ENCODE results near the gene SELENOK.

Gene SELENOK

DNA sequence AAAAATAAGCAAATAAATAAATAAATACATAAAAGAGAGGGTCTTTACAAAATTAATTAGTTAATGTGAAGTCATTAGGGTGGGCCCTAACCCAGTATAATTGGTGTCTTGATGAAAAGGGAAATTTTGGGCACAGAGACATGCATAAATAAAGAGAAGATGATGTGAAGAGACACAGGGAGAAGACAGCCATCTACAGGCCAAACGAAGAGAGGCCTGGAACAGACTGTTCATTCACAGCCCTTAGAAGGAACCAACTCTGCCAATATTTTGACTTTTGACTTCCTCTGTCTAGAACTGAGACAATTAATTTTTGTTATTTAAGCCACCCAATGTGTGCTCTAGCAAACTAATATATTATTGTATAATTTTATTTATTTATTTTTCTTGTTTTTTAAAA lies 29.6 kb upstream of the SELENOK start:
- peaks cover 0 to 13% (median 6%) of the 10 kb centered on the region in 5 donors for H3K9me3 ChIP-seq (ENCODE audit: control insufficient read depth in 5 of 5, low read length in 5 of 5)
- H3K36me3 ChIP-seq (ENCODE audit: control insufficient read depth in 5 of 5, insufficient read depth in 5 of 5, low read length in 5 of 5) = no peaks in the 10 kb centered on the region
- H3K4me3 ChIP-seq (ENCODE audit: low read depth in 1 of 5, low read length in 5 of 5) = no peak overlapping the region
- no peak overlapping the region for H3K9ac ChIP-seq (ENCODE audit: low read length in 5 of 5)
- no peak overlapping the region for H3K27ac ChIP-seq (ENCODE audit: low read depth, low read length)
- H3K4me1 ChIP-seq (ENCODE audit: control insufficient read depth in 5 of 5, insufficient read depth in 5 of 5, low read length in 5 of 5) = no peaks in the 10 kb centered on the region
- no peaks in the 10 kb centered on the region for H3K27me3 ChIP-seq (ENCODE audit: control insufficient read depth in 5 of 5, insufficient read depth in 4 of 5, low read length in 5 of 5)

DNA sequence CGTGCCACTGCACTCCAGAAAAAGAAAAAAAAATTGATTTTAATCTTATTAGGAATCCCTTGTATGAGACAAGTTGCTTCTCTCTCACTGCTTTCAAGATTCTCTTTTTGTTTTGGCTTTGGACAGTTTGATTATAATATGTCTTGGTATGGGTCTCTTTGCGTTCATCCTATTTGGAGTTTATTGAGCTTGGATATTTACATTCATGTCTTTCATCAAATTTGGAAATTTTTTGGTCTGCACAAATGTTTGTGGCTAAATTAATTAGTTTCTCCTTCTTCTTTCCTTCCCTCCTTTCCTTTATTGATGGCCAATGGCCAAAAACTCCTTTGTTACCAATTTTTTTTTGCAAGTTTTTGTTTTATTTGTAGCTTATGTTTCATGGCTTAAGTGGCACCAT lies 28.1 kb upstream of the SELENOK start:
- Histone ChIP-seq H3K9me3 (ENCODE audit: control insufficient read depth in 5 of 5, low read length in 5 of 5) (peaks cover 0 to 13% (median 6%) of the 10 kb centered on the region in 5 donors), H3K4me1 (ENCODE audit: control insufficient read depth in 5 of 5, insufficient read depth in 5 of 5, low read length in 5 of 5) (no peaks in the 10 kb centered on the region), H3K27ac (ENCODE audit: low read depth, low read length) (no peak overlapping the region), H3K36me3 (ENCODE audit: control insufficient read depth in 5 of 5, insufficient read depth in 5 of 5, low read length in 5 of 5) (no peaks in the 10 kb centered on the region), H3K4me3 (ENCODE audit: low read depth in 1 of 5, low read length in 5 of 5) (no peak overlapping the region), H3K9ac (ENCODE audit: low read length in 5 of 5) (no peak overlapping the region), H3K27me3 (ENCODE audit: control insufficient read depth in 5 of 5, insufficient read depth in 4 of 5, low read length in 5 of 5) (no peaks in the 10 kb centered on the region)

DNA sequence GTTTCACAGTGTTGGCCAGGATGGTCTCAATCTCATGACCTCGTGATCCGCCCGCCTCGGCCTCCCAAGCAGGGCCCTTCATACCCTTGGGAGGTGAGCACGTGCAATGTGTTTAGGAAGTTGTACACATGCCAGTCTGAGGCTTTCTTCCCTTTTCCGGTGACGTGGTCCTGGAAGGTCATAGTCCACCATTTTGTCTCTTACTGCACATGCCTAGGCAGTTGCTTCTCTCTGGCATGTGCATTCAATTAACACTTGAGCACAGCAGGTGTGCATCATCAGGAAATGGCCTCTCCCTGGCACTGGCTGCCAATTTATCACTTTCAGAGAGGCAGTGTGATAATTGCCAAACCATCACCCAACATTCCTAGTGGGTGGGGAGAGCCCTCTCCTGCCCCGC lies 21.7 kb upstream of the SELENOK start:
- no peak overlapping the region for H3K9ac ChIP-seq (ENCODE audit: low read length in 5 of 5)
- no peaks in the 10 kb centered on the region for H3K4me1 ChIP-seq (ENCODE audit: control insufficient read depth in 5 of 5, insufficient read depth in 5 of 5, low read length in 5 of 5)
- H3K9me3 ChIP-seq (ENCODE audit: control insufficient read depth in 5 of 5, low read length in 5 of 5) = peaks cover 0 to 4% (median 2%) of the 10 kb centered on the region in 5 donors
- H3K36me3 ChIP-seq (ENCODE audit: control insufficient read depth in 5 of 5, insufficient read depth in 5 of 5, low read length in 5 of 5) = no peaks in the 10 kb centered on the region
- no peak overlapping the region for H3K4me3 ChIP-seq (ENCODE audit: low read depth in 1 of 5, low read length in 5 of 5)
- peaks cover 0 to 4% (median 0%) of the 10 kb centered on the region in 5 donors for H3K27me3 ChIP-seq (ENCODE audit: control insufficient read depth in 5 of 5, insufficient read depth in 4 of 5, low read length in 5 of 5)
- H3K27ac ChIP-seq (ENCODE audit: low read depth, low read length) = no peak overlapping the region

DNA sequence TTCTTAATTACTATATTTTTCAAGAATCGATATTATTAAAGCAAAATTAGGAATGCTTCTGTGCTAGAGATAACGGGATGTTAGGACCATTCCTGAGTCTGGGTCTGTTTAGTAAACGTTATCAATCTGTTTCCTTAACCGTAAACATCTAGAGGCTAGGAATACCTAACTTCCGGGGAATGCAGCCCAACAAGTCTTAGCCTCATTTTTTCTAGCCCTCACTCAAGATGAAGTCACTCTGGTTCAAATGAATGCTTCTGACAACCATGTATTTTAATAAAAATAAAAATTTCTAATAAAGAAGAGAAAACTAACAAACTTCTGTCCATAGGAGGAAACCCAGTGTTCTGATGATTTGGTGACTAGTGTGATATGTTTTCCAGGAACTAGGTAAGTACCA lies 11.1 kb upstream of the SELENOK start:
- no peak overlapping the region for H3K4me3 ChIP-seq (ENCODE audit: low read depth in 1 of 5, low read length in 5 of 5)
- H3K9me3 ChIP-seq (ENCODE audit: control insufficient read depth in 5 of 5, low read length in 5 of 5) = no peaks in the 10 kb centered on the region
- H3K4me1 ChIP-seq (ENCODE audit: control insufficient read depth in 5 of 5, insufficient read depth in 5 of 5, low read length in 5 of 5) = no peaks in the 10 kb centered on the region
- H3K27me3 ChIP-seq (ENCODE audit: control insufficient read depth in 5 of 5, insufficient read depth in 4 of 5, low read length in 5 of 5) = peaks cover under 1 to 6% (median under 1%) of the 10 kb centered on the region in 5 donors
- no peak overlapping the region for H3K27ac ChIP-seq (ENCODE audit: low read depth, low read length)
- no peaks in the 10 kb centered on the region for H3K36me3 ChIP-seq (ENCODE audit: control insufficient read depth in 5 of 5, insufficient read depth in 5 of 5, low read length in 5 of 5)
- H3K9ac ChIP-seq (ENCODE audit: low read length in 5 of 5) = no peak overlapping the region

DNA sequence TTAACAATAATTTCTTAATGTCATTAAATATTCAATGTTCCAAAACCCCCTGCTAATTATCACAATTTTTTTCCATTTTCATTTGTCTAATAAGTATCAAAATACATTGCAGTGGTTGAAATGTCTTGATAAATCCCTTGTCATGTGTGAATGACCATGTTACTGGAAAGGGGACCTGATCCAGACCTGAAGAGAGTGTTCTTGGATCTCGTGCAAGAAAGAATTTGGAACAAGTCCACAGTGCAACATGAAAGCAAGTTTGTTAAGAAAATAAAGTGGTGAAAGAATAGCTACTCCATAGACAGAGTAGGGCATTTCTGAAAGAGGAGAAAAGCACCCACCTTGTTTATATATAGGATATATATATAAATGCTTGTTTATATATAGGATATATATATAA lies 10.4 kb upstream of the SELENOK start:
- no peaks in the 10 kb centered on the region for H3K36me3 ChIP-seq (ENCODE audit: control insufficient read depth in 5 of 5, insufficient read depth in 5 of 5, low read length in 5 of 5)
- H3K9me3 ChIP-seq (ENCODE audit: control insufficient read depth in 5 of 5, low read length in 5 of 5) = no peaks in the 10 kb centered on the region
- no peaks in the 10 kb centered on the region for H3K4me1 ChIP-seq (ENCODE audit: control insufficient read depth in 5 of 5, insufficient read depth in 5 of 5, low read length in 5 of 5)
- no peak overlapping the region for H3K27ac ChIP-seq (ENCODE audit: low read depth, low read length)
- no peak overlapping the region for H3K9ac ChIP-seq (ENCODE audit: low read length in 5 of 5)
- peaks cover 4 to 9% (median 7%) of the 10 kb centered on the region in 5 donors for H3K27me3 ChIP-seq (ENCODE audit: control insufficient read depth in 5 of 5, insufficient read depth in 4 of 5, low read length in 5 of 5)
- no peak overlapping the region for H3K4me3 ChIP-seq (ENCODE audit: low read depth in 1 of 5, low read length in 5 of 5)

DNA sequence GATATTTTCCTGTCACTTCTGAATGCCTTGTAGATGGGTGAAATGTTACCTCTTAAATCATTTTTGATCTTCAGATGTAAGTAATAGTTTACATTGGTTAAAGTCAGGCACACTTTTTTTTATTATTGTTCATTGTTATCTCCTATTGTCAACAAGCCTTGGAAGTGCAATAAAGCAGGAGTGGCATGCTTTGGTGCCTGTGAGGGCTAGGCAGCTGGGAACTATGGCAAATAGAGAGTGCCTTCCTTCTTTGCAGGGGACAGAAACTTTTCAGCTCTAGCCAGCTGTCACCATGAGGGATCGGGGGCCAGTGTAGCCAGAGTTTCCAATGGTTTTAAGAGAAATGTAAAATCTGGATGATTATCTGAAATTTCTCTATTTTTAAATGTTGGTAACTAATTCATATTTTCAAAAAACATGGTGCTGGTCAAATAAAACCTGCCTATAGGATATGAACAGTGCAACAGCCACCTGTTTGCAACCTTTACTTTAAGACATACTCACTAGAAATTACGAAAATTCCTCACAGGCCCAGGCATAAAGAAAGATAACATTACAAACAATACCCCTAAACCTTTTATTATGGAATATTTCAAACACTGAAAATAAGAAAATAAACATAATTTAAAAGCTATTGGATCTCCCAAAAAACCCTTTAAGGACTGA lies 9.1 kb upstream of the SELENOK start:
- no peaks in the 10 kb centered on the region for H3K4me1 ChIP-seq (ENCODE audit: control insufficient read depth in 5 of 5, insufficient read depth in 5 of 5, low read length in 5 of 5)
- no peak overlapping the region for H3K27ac ChIP-seq (ENCODE audit: low read depth, low read length)
- H3K4me3 ChIP-seq (ENCODE audit: low read depth in 1 of 5, low read length in 5 of 5) = no peak overlapping the region
- no peak overlapping the region for H3K9ac ChIP-seq (ENCODE audit: low read length in 5 of 5)
- H3K36me3 ChIP-seq (ENCODE audit: control insufficient read depth in 5 of 5, insufficient read depth in 5 of 5, low read length in 5 of 5) = no peaks in the 10 kb centered on the region
- H3K9me3 ChIP-seq (ENCODE audit: control insufficient read depth in 5 of 5, low read length in 5 of 5) = no peaks in the 10 kb centered on the region
- peaks cover 4 to 12% (median 9%) of the 10 kb centered on the region in 5 donors for H3K27me3 ChIP-seq (ENCODE audit: control insufficient read depth in 5 of 5, insufficient read depth in 4 of 5, low read length in 5 of 5)

DNA sequence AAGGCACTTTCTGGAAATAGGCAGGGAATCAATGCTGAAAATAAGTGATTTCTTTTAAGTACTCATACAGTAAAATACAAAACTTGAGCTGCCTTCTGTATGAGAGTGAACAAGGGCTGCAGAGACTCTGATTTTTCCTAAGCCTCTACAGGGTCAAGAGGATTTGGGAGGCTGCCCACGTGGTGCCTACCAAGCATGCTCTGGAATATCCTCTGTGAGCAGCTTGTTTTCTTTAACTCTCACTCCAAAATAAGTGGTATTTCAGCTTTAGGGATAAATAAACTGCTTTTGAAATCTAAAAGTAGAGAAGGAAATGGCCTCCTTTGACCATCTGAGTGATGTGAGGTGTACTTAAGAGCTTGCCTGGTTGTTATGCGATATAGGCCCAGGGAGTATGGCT lies 8.1 kb upstream of the SELENOK start:
- no peaks in the 10 kb centered on the region for H3K4me1 ChIP-seq (ENCODE audit: control insufficient read depth in 5 of 5, insufficient read depth in 5 of 5, low read length in 5 of 5)
- H3K9ac ChIP-seq (ENCODE audit: low read length in 5 of 5) = no peak overlapping the region
- H3K27me3 ChIP-seq (ENCODE audit: control insufficient read depth in 5 of 5, insufficient read depth in 4 of 5, low read length in 5 of 5) = peaks cover 4 to 12% (median 8%) of the 10 kb centered on the region in 5 donors
- H3K4me3 ChIP-seq (ENCODE audit: low read depth in 1 of 5, low read length in 5 of 5) = no peak overlapping the region
- H3K36me3 ChIP-seq (ENCODE audit: control insufficient read depth in 5 of 5, insufficient read depth in 5 of 5, low read length in 5 of 5) = no peaks in the 10 kb centered on the region
- no peak overlapping the region for H3K27ac ChIP-seq (ENCODE audit: low read depth, low read length)
- H3K9me3 ChIP-seq (ENCODE audit: control insufficient read depth in 5 of 5, low read length in 5 of 5) = no peaks in the 10 kb centered on the region

DNA sequence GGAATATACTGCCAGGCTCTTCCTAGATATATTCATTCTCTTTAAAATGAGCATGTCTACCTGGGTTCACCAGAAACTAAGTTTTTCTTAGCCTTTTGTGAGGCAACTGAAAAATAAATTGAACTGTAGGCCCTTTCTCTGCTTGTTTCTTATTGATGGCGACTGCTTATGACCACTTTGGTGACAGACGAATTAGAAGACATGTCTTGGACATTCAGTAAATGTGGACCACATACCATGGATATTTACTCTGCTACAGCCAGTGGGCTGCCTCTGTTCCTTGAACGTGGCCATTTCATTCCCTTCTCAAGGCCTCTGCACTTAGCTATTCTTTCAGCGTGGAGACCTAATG lies 603 bp upstream of the SELENOK start:
- Histone ChIP-seq H3K9ac (ENCODE audit: low read length in 5 of 5) (peak overlapping the region in 4 of 5 donors; percentile 53 to 95 (median 65)), H3K27ac (ENCODE audit: low read depth, low read length) (peak overlapping the region; percentile 96), H3K27me3 (ENCODE audit: control insufficient read depth in 5 of 5, insufficient read depth in 4 of 5, low read length in 5 of 5) (peaks cover 0 to 7% (median 3%) of the 10 kb centered on the region in 5 donors), H3K4me3 (ENCODE audit: low read depth in 1 of 5, low read length in 5 of 5) (peak overlapping the region; percentile 64 to 99 (median 85)), H3K9me3 (ENCODE audit: control insufficient read depth in 5 of 5, low read length in 5 of 5) (no peaks in the 10 kb centered on the region), H3K4me1 (ENCODE audit: control insufficient read depth in 5 of 5, insufficient read depth in 5 of 5, low read length in 5 of 5) (peaks cover 11 to 25% (median 21%) of the 10 kb centered on the region in 5 donors), H3K36me3 (ENCODE audit: control insufficient read depth in 5 of 5, insufficient read depth in 5 of 5, low read length in 5 of 5) (peaks cover 2 to 10% (median 4%) of the 10 kb centered on the region in 5 donors)

DNA sequence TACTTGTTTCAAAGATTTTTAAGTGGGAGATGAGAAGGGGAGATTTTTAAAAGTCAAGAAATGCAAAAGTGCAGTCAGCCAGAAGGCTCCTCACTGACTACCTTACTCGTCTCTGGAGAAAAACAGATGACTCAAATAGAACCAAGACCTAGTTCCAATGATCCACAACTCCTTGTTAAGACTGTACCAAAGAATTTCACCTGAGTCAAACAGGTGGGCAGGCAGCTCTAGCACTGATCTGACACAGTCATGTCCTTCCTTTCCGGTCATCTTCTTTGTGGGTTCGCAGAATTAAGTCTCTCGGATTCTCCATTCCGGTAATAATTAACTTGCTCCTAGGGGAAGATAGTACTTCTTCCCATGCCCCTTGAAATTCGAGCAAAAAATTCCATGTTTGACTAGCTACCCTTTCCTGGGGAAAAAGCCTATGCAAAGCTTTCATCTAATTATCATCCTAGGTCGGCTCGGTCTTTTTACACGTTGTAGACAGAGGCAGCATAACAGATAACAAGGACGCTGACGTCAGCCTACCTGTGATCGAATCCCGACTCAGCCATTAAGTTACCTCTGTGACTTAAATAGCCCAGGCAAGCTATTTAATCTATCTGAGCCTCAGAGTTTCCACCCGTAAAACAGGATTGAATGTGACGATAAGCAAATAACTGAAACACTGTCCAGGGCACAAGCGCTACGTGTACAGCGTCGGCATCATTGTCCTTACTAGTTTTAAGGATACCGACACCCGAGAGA lies 758 bp downstream of the SELENOK start:
- peak overlapping the region; percentile 96 for H3K27ac ChIP-seq (ENCODE audit: low read depth, low read length)
- H3K4me3 ChIP-seq (ENCODE audit: low read depth in 1 of 5, low read length in 5 of 5) = peak overlapping the region; percentile 77 to 99 (median 94)
- peaks cover 11 to 25% (median 21%) of the 10 kb centered on the region in 5 donors for H3K4me1 ChIP-seq (ENCODE audit: control insufficient read depth in 5 of 5, insufficient read depth in 5 of 5, low read length in 5 of 5)
- no peaks in the 10 kb centered on the region for H3K9me3 ChIP-seq (ENCODE audit: control insufficient read depth in 5 of 5, low read length in 5 of 5)
- H3K9ac ChIP-seq (ENCODE audit: low read length in 5 of 5) = peak overlapping the region; percentile 80 to 95 (median 88)
- H3K27me3 ChIP-seq (ENCODE audit: control insufficient read depth in 5 of 5, insufficient read depth in 4 of 5, low read length in 5 of 5) = peaks cover 0 to 3% (median 0%) of the 10 kb centered on the region in 5 donors
- H3K36me3 ChIP-seq (ENCODE audit: control insufficient read depth in 5 of 5, insufficient read depth in 5 of 5, low read length in 5 of 5) = peaks cover 4 to 12% (median 10%) of the 10 kb centered on the region in 5 donors

DNA sequence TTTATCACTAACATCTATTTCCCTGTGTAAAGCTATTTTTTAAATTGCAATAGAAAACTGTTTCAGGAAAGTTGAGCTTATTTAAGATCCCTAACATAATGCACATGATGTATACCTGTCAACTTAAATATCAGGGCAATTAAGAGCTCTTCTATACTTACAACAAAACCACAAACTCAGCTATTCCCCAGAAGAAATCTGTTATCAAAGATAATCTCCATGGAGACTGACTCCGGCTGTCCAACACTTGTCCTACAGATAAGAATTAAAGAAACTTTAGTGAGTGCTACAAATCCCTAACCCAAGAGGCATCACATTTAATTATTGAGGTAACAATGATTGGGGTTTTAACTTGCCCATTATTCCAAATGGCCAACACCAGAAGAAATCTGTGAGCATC lies 3.4 kb downstream of the SELENOK start:
- H3K4me3 ChIP-seq (ENCODE audit: low read depth in 1 of 5, low read length in 5 of 5) = no peak overlapping the region
- no peak overlapping the region for H3K27ac ChIP-seq (ENCODE audit: low read depth, low read length)
- no peaks in the 10 kb centered on the region for H3K9me3 ChIP-seq (ENCODE audit: control insufficient read depth in 5 of 5, low read length in 5 of 5)
- peaks cover 17 to 37% (median 26%) of the 10 kb centered on the region in 5 donors for H3K36me3 ChIP-seq (ENCODE audit: control insufficient read depth in 5 of 5, insufficient read depth in 5 of 5, low read length in 5 of 5)
- no peaks in the 10 kb centered on the region for H3K27me3 ChIP-seq (ENCODE audit: control insufficient read depth in 5 of 5, insufficient read depth in 4 of 5, low read length in 5 of 5)
- H3K4me1 ChIP-seq (ENCODE audit: control insufficient read depth in 5 of 5, insufficient read depth in 5 of 5, low read length in 5 of 5) = peaks cover 11 to 25% (median 21%) of the 10 kb centered on the region in 5 donors
- no peak overlapping the region for H3K9ac ChIP-seq (ENCODE audit: low read length in 5 of 5)
